Naive thymus-derived CD8-positive, alpha-beta T cell (primary cell): Measurements from ENCODE around the gene CUL4A. TPM values are rescaled to one million over a fixed set of nuclear protein-coding genes. Genes with fewer than 3 reads are reported as not detected.
A peak's percentile ranks its signal among the peaks of the same experiment; 100 is the strongest.

Experiments used
- ATAC-seq, 2 donors: fragments of 150-1000 bp; cut with Tn5 transposase in 1 of 2; sonication (Bioruptor Pico), chemical (Tn5 transposase) in 1 of 2; 1 replicate in 1 of 2; 2 replicates in 1 of 2; pipeline ENCODE4 v1.10.0; 2021; ENCODE audit warnings: mild to moderate bottlenecking in 2 of 2, moderate library complexity in 2 of 2
- POLR2A ChIA-PET: fragments of 350-600 bp; sonication (Branson Sonifier 250); formaldehyde crosslinking; loops from one replicate; lab custom pipeline; 2021; ENCODE audit warnings: antibody characterized with exemption; lab: Charles Lee
- DNase-seq, 10 donors: peaks; one replicate each; pipeline versions ENCODE4 v3.0.0 to v3.0.0-alpha.2; 2020 to 2022
- H3K27ac Mint-ChIP-seq, 10 donors: one replicate each; pipeline ENCODE4 v1.8.0; 2020 to 2022; ENCODE audit warnings: mild to moderate bottlenecking in 10 of 10, mixed read lengths in 10 of 10, moderate library complexity in 4 of 10, inconsistent platforms in 1 of 10
- H3K27me3 Mint-ChIP-seq, 5 donors: one replicate each; pipeline ENCODE4 v1.8.0; 2021 to 2022; ENCODE audit warnings: mixed read lengths in 5 of 5
- H3K36me3 Mint-ChIP-seq, 3 donors: one replicate each; pipeline ENCODE4 v1.8.0; 2020 to 2022; ENCODE audit warnings: mixed read lengths in 3 of 3, mild to moderate bottlenecking in 2 of 3, inconsistent platforms in 1 of 3
- H3K4me1 Mint-ChIP-seq, 4 donors: one replicate each; pipeline ENCODE4 v1.8.0; 2021 to 2022; ENCODE audit warnings: mixed read lengths in 4 of 4
- H3K4me3 Mint-ChIP-seq, 10 donors: one replicate each; pipeline ENCODE4 v1.8.0; 2020 to 2022; ENCODE audit warnings: mild to moderate bottlenecking in 10 of 10, mixed read lengths in 10 of 10, moderate library complexity in 6 of 10, inconsistent platforms in 1 of 10
- H3K9me3 Mint-ChIP-seq, 9 donors: one replicate each; pipeline ENCODE4 v1.8.0; 2020 to 2022; ENCODE audit warnings: mixed read lengths in 9 of 9, mild to moderate bottlenecking in 3 of 9, inconsistent platforms in 1 of 9, moderate library complexity in 1 of 9
- polyA plus RNA-seq, 3 donors: library from polyadenylated mRNA; unstranded; fragments of 300-500 nt; fragmentation: Illumina TruSeq; gene quantifications; one replicate each; pipeline ENCODE4 v1.2.3, GENCODE V29; 2021
- total RNA-seq, 8 experiments: library from RNA in 2 of 8; stranded (reverse) in 2 of 8; gene quantifications; one replicate each; pipeline ENCODE4 v1.2.3 and lab custom pipeline; 2021 to 2026

Gene CUL4A
- total and polyA plus RNA-seq, 5 experiments from 2014 or later, result 36.1 to 90.8 (median 49.2) TPM

- no peaks in the 10 kb centered on the region for H3K27me3 Mint-ChIP-seq
- H3K4me3 Mint-ChIP-seq, result no peak overlapping the region
- POLR2A ChIA-PET, result interaction anchor here (1.3 kb wide), 1 partner anchor 10 kb away, joined by 4 read pairs; no protein-coding TSS in a partner anchor
- peaks cover 0 to 9% (median 0%) of the 10 kb centered on the region in 9 donors for H3K9me3 Mint-ChIP-seq
- H3K4me1 Mint-ChIP-seq, result peaks cover 3 to 21% (median 10%) of the 10 kb centered on the region in 4 donors
- no peak for DNase-seq
- peak overlapping the region in 2 of 10 donors; percentile 26 to 37 for H3K27ac Mint-ChIP-seq
- ATAC-seq, result no peak
- H3K36me3 Mint-ChIP-seq, result peaks cover 9 to 48% (median 20%) of the 10 kb centered on the region in 3 donors
These were observed 39.8 kb upstream of the CUL4A start for GRCh38 chr13:113169277-113170272.

GRCh38 chr13:113170511-113170910, 38.9 kb upstream of the CUL4A start:
- Mint-ChIP-seq H3K36me3 (peaks cover 9 to 55% (median 25%) of the 10 kb centered on the region in 3 donors), H3K27me3 (no peaks in the 10 kb centered on the region), H3K9me3 (peaks cover 0 to 9% (median 0%) of the 10 kb centered on the region in 9 donors), H3K4me3 (no peak overlapping the region), H3K27ac (peak overlapping the region in 3 of 10 donors; percentile 38 to 86 (median 72)), H3K4me1 (peaks cover 0 to 26% (median 5%) of the 10 kb centered on the region in 4 donors)
- POLR2A ChIA-PET, result no interaction called here
- DNase-seq (no peak), ATAC-seq (no peak)

- Mint-ChIP-seq H3K9me3 (peaks cover 0 to 9% (median 0%) of the 10 kb centered on the region in 9 donors), H3K36me3 (peaks cover 9 to 61% (median 28%) of the 10 kb centered on the region in 3 donors), H3K4me3 (no peak overlapping the region), H3K4me1 (peaks cover 5 to 32% (median 5%) of the 10 kb centered on the region in 4 donors), H3K27me3 (no peaks in the 10 kb centered on the region), H3K27ac (no peak overlapping the region)
- peak in 1 of 10 donors; percentile 59 for DNase-seq
- POLR2A ChIA-PET, result no interaction called here
- ATAC-seq, result no peak
These were observed 37.9 kb upstream of the CUL4A start for GRCh38 chr13:113171250-113172125.

DNA sequence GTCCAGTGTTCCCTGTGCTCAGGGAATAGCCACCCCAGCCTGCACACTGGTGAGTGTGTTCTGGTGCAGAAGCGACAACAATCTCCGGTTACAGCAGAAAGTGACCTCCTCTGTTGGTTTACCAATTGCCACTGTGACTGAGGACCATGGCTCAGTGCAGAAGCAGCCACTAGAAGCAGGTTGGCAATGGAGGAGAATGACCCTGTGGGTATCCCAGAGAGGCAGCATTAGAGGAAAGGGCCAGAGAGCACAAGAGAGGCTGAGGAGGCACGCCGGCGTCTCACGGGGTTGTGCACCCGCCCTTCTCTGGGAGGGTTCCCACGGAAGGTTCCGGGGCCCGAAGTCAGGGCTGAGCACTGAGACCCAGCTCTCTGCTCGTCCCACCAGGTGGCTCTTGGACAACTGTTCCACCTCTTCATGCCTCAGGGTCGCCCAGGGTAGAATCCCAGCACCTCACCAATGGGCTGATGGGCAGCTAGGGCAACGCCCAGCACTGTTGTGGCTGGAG, 36.9 kb upstream of the CUL4A start:
- Mint-ChIP-seq H3K4me1 (peaks cover 5 to 34% (median 6%) of the 10 kb centered on the region in 4 donors), H3K27me3 (no peaks in the 10 kb centered on the region), H3K36me3 (peaks cover 9 to 66% (median 26%) of the 10 kb centered on the region in 3 donors), H3K27ac (peak overlapping the region in 1 of 10 donors; percentile 62), H3K9me3 (peaks cover 0 to 9% (median 0%) of the 10 kb centered on the region in 9 donors), H3K4me3 (no peak overlapping the region)
- POLR2A ChIA-PET, result interaction anchor here (0.5 kb wide), 1 partner anchor 697 kb away, joined by 3 read pairs; no protein-coding TSS in a partner anchor
- no peak for ATAC-seq
- DNase-seq, result no peak

- peaks cover 0 to 2% (median 0%) of the 10 kb centered on the region in 9 donors for H3K9me3 Mint-ChIP-seq
- POLR2A ChIA-PET, result no interaction called here
- H3K36me3 Mint-ChIP-seq, result peaks cover 0 to 76% (median 37%) of the 10 kb centered on the region in 3 donors
- peaks cover 5 to 40% (median 7%) of the 10 kb centered on the region in 4 donors for H3K4me1 Mint-ChIP-seq
- ATAC-seq, result peak in 1 of 2 donors; percentile 38
- H3K27ac Mint-ChIP-seq, result peak overlapping the region; percentile 56 to 94 (median 87)
- no peaks in the 10 kb centered on the region for H3K27me3 Mint-ChIP-seq
- DNase-seq, result peak in 1 of 10 donors; percentile 35
- peak overlapping the region in 4 of 10 donors; percentile 17 to 59 (median 36) for H3K4me3 Mint-ChIP-seq
These were observed 33.1 kb upstream of the CUL4A start for GRCh38 chr13:113176280-113176679.

- Mint-ChIP-seq H3K36me3 (peaks cover 0 to 76% (median 35%) of the 10 kb centered on the region in 3 donors), H3K4me1 (peaks cover 5 to 40% (median 7%) of the 10 kb centered on the region in 4 donors), H3K9me3 (peaks cover 0 to 2% (median 0%) of the 10 kb centered on the region in 9 donors), H3K4me3 (no peak overlapping the region), H3K27ac (peak overlapping the region in 1 of 10 donors; percentile 94), H3K27me3 (no peaks in the 10 kb centered on the region)
- POLR2A ChIA-PET, result no interaction called here
- ATAC-seq, result no peak
- no peak for DNase-seq
These were observed 32.6 kb upstream of the CUL4A start for GRCh38 chr13:113176822-113177221.

GRCh38 chr13:113178070-113178895, 31.1 kb upstream of the CUL4A start:
- no peak for ATAC-seq
- H3K27me3 Mint-ChIP-seq, result no peaks in the 10 kb centered on the region
- no peak for DNase-seq
- H3K4me1 Mint-ChIP-seq, result peaks cover 4 to 46% (median 6%) of the 10 kb centered on the region in 4 donors
- H3K36me3 Mint-ChIP-seq, result peaks cover 0 to 75% (median 36%) of the 10 kb centered on the region in 3 donors
- peaks cover 0 to 2% (median 0%) of the 10 kb centered on the region in 9 donors for H3K9me3 Mint-ChIP-seq
- POLR2A ChIA-PET, result no interaction called here
- H3K27ac Mint-ChIP-seq, result peak overlapping the region in 3 of 10 donors; percentile 46 to 81 (median 61)
- no peak overlapping the region for H3K4me3 Mint-ChIP-seq

GRCh38 chr13:113178896-113179167, 30.6 kb upstream of the CUL4A start:
- DNase-seq (no peak), ATAC-seq (no peak)
- peaks cover 7 to 50% (median 8%) of the 10 kb centered on the region in 4 donors for H3K4me1 Mint-ChIP-seq
- no peaks in the 10 kb centered on the region for H3K27me3 Mint-ChIP-seq
- H3K36me3 Mint-ChIP-seq, result peaks cover 0 to 81% (median 41%) of the 10 kb centered on the region in 3 donors
- H3K4me3 Mint-ChIP-seq, result no peak overlapping the region
- POLR2A ChIA-PET, result no interaction called here
- H3K27ac Mint-ChIP-seq, result peak overlapping the region in 1 of 10 donors; percentile 46
- peaks cover 0 to 2% (median 0%) of the 10 kb centered on the region in 9 donors for H3K9me3 Mint-ChIP-seq

DNA sequence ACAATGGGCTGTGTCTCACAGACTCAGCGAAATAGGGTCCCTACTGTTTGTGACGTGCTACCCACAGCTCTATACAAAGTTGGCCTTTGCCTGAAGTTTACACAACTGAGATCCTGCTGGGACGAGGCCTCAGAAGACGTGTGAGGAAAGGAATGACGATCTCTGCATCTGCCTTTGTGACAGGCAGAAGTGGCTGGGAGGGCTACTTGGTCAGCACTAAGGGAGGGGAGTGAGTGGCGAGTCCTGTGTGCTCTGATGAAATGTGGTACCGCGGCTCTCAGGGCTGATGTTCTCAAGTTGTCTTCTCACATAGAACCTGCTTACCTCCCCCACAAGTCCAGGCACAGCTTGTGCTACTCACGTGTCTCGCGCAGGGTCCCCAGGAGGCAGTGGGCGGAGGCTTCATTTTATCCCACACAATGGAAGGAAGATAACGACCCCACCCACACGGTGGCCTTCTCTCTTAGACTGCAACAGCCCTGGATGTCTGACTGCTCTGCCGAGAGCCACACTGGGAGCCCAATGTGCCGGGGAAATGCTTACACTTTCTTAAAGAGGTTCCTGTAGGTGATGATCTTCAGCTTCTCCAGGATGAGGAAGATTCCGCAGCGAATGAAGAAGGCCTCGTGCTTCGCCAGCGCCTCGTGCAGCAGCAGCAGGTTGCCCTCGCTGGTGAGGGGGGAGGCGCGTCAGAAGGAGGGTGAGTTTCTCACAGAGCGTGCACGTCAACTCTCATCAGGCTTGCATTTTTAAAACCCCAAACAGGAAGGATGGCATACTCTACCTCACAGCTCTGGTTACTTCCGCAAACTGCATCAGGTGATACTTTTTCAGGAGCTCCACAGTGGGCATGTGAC, 29.8 kb upstream of the CUL4A start:
- Mint-ChIP-seq H3K36me3 (peaks cover 0 to 81% (median 41%) of the 10 kb centered on the region in 3 donors), H3K4me1 (peaks cover 7 to 51% (median 8%) of the 10 kb centered on the region in 4 donors), H3K9me3 (peaks cover 0 to 2% (median 0%) of the 10 kb centered on the region in 9 donors), H3K27me3 (no peaks in the 10 kb centered on the region), H3K27ac (peak overlapping the region in 8 of 10 donors; percentile 12 to 91 (median 78)), H3K4me3 (peak overlapping the region in 2 of 10 donors; percentile 48 to 52)
- ATAC-seq, result no peak
- POLR2A ChIA-PET, result interaction anchor here (1.9 kb wide), 1 partner anchor 30 kb away, joined by 6 read pairs; the partner anchor contains the start of genes CUL4A and PCID2
- DNase-seq, result peak in 1 of 10 donors; percentile 23

DNA sequence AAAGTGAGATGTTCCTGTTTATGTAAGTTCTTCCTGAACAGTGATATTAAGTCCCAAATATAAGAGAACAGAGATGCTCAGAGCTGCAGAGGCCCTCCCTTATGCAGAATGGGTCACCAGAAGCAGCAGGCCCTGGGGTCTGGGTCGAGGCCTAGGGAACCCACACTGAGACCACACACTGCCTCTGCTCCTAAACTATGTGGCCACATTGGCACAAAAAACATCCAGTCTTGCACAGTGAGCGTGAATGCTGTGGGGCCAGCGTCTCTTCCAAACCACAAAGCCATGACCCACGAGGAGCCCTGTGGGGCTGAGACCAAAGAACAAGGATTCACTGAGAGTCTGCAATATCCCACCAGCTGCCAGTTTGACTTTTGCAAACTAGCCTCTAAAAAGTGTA, 27.4 kb upstream of the CUL4A start:
- peaks cover 0 to 2% (median 0%) of the 10 kb centered on the region in 9 donors for H3K9me3 Mint-ChIP-seq
- peak overlapping the region in 2 of 10 donors; percentile 38 to 84 for H3K27ac Mint-ChIP-seq
- ATAC-seq, result no peak
- POLR2A ChIA-PET, result interaction anchor here (0.6 to 1.5 kb wide), 2 partner anchors 27 to 58 kb away, joined by 3 to 4 read pairs; partner anchors contain the start of gene CUL4A
- H3K36me3 Mint-ChIP-seq, result peaks cover 0 to 76% (median 31%) of the 10 kb centered on the region in 3 donors
- no peak for DNase-seq
- H3K4me3 Mint-ChIP-seq, result no peak overlapping the region
- H3K4me1 Mint-ChIP-seq, result peaks cover 7 to 57% (median 18%) of the 10 kb centered on the region in 4 donors
- no peaks in the 10 kb centered on the region for H3K27me3 Mint-ChIP-seq
